HepG2 (cell line): ENCODE measurements around the gene FURIN. TPM values are rescaled to one million over a fixed set of nuclear protein-coding genes. Genes with fewer than 3 reads are reported as not detected.
A peak's percentile ranks its signal among the peaks of the same experiment; 100 is the strongest.

ENCODE experiments used
- BHLHE40 ChIP-seq: IDR thresholded peaks from 2 replicates; pipeline ENCODE4 v1.6.1; 2011; ENCODE audit warnings: low read length, improper control_type of control experiment
- CENPT ChIP-seq: sonication (generic); formaldehyde crosslinking; IDR thresholded peaks from 2 replicates; pipeline ENCODE4 v1.8.0; 2022; ENCODE audit warnings: low read depth, mild to moderate bottlenecking, moderate library complexity, missing genetic modification reagents
- GATAD2A ChIP-seq: IDR thresholded peaks from 2 replicates; pipeline ENCODE4 v1.6.1; 2016
- HDAC6 ChIP-seq: fragments of 200-600 bp; sonication (generic); IDR thresholded peaks from 2 replicates; pipeline ENCODE4 v1.7.0; 2017; ENCODE audit warnings: mild to moderate bottlenecking, antibody characterized with exemption, low read length, low read depth
- HNF4A ChIP-seq: sonication (generic); formaldehyde crosslinking; IDR thresholded peaks from 2 replicates; pipeline ENCODE4 v1.4.0; 2020; ENCODE audit warnings: missing genetic modification reagents
- NR1H2 ChIP-seq: sonication (generic); formaldehyde crosslinking; IDR thresholded peaks from 2 replicates; pipeline ENCODE4 v1.8.1; 2022; ENCODE audit warnings: low read depth, missing genetic modification reagents, borderline replicate concordance
- REPIN1 ChIP-seq: sonication (generic); formaldehyde crosslinking; IDR thresholded peaks from 2 replicates; pipeline ENCODE4 v1.8.0; 2022; ENCODE audit warnings: missing genetic modification reagents, low read depth, mild to moderate bottlenecking, borderline replicate concordance
- SIN3A ChIP-seq: IDR thresholded peaks from 2 replicates; pipeline ENCODE4 v1.6.1; 2011; ENCODE audit warnings: low read depth, mild to moderate bottlenecking, control low read depth, low read length, borderline replicate concordance
- SP4 ChIP-seq: sonication (generic); formaldehyde crosslinking; IDR thresholded peaks from 2 replicates; pipeline ENCODE4 v1.8.1; 2023; ENCODE audit warnings: mild to moderate bottlenecking, missing genetic modification reagents
- SP5 ChIP-seq: IDR thresholded peaks from 2 replicates; pipeline ENCODE4 v1.6.1; 2016; ENCODE audit warnings: low read depth, borderline replicate concordance
- SYNCRIP ChIP-seq: fragments of 200-400 bp; formaldehyde crosslinking; IDR thresholded peaks from 2 replicates; pipeline ENCODE4 v1.6.1; 2018; ENCODE audit warnings: mild to moderate bottlenecking, low read depth, low read length; ENCODE audit not compliant: insufficient read depth
- TBX2 ChIP-seq: sonication (generic); formaldehyde crosslinking; IDR thresholded peaks from 2 replicates; pipeline ENCODE4 v1.5.0; 2020; ENCODE audit warnings: missing genetic modification reagents, mild to moderate bottlenecking, borderline replicate concordance
- ZBTB38 ChIP-seq: sonication (generic); formaldehyde crosslinking; IDR thresholded peaks from 2 replicates; pipeline ENCODE4 v1.5.1; 2020; ENCODE audit warnings: mild to moderate bottlenecking, missing genetic modification reagents
- ZBTB42 ChIP-seq: sonication (generic); formaldehyde crosslinking; IDR thresholded peaks from 2 replicates; pipeline ENCODE4 v1.5.0; 2020; ENCODE audit warnings: mild to moderate bottlenecking, missing genetic modification reagents
- ZFP36L2 ChIP-seq: sonication (generic); formaldehyde crosslinking; IDR thresholded peaks from 2 replicates; pipeline ENCODE4 v1.4.0; 2020; ENCODE audit warnings: missing genetic modification reagents
- ZMAT3 ChIP-seq: sonication (generic); formaldehyde crosslinking; conservative IDR thresholded peaks from 2 replicates; pipeline ENCODE4 v1.7.0; 2021; ENCODE audit warnings: missing genetic modification reagents
- ZNF205 ChIP-seq: IDR thresholded peaks from 2 replicates; pipeline ENCODE4 v1.6.1; 2018; ENCODE audit warnings: missing biosample characterization, missing genetic modification reagents
- ZNF530 ChIP-seq: sonication (generic); formaldehyde crosslinking; IDR thresholded peaks from 2 replicates; pipeline ENCODE4 v1.5.0; 2020; ENCODE audit warnings: low read depth, mild to moderate bottlenecking, missing genetic modification reagents
- ZNF552 ChIP-seq: sonication (generic); formaldehyde crosslinking; IDR thresholded peaks from 2 replicates; pipeline ENCODE4 v1.9.0; 2022; ENCODE audit warnings: missing genetic modification reagents, mild to moderate bottlenecking, borderline replicate concordance
- ZNF761 ChIP-seq: sonication (generic); formaldehyde crosslinking; conservative IDR thresholded peaks from 2 replicates; pipeline ENCODE4 v1.4.0; 2020; ENCODE audit warnings: mild to moderate bottlenecking, missing genetic modification reagents
- polyA plus RNA-seq, 8 experiments: library from polyadenylated mRNA; depleted of rRNA in 3 of 8; stranded (reverse) in 7 of 8; unstranded in 1 of 8; fragments of >200 nt; fragmentation: Illumina TruSeq in 4 of 8; extraction: Trizol in 4 of 8; gene quantifications; 2 replicates each; pipeline versions ENCODE4 v1.2.1 to v1.2.3, GENCODE V29; 2011 to 2016; ENCODE audit warnings: low read depth in 4 of 8, missing spikeins in 1 of 8, mixed read lengths in 1 of 8; ENCODE audit not compliant: insufficient read depth in 1 of 8
- total RNA-seq, 5 experiments: library from RNA; depleted of rRNA; stranded (reverse); fragments of >200 nt; fragmentation: Illumina TruSeq; extraction: Trizol; gene quantifications; 2 replicates each; pipeline ENCODE4 v1.2.3, GENCODE V29; 2016; ENCODE audit warnings: low read depth in 1 of 5
- TF ChIP-seq, protein P1 (sequence below): sonication (generic); formaldehyde crosslinking; IDR thresholded peaks from 2 replicates; pipeline ENCODE4 v1.4.0; 2020; ENCODE audit warnings: mild to moderate bottlenecking, missing genetic modification reagents
- TF ChIP-seq, protein P2 (sequence below): sonication (generic); formaldehyde crosslinking; IDR thresholded peaks from 2 replicates; pipeline ENCODE4 v1.5.0; 2020; ENCODE audit warnings: missing genetic modification reagents, mild to moderate bottlenecking, borderline replicate concordance
- TF ChIP-seq, protein P3 (sequence below): sonication (generic); formaldehyde crosslinking; IDR thresholded peaks from 2 replicates; pipeline ENCODE4 v1.4.0; 2020; ENCODE audit warnings: missing genetic modification reagents, borderline replicate concordance
- TF ChIP-seq, protein P4 (sequence below): sonication (generic); formaldehyde crosslinking; IDR thresholded peaks from 2 replicates; pipeline ENCODE4 v1.4.0; 2020; ENCODE audit warnings: missing genetic modification reagents

FURIN gene
- total and polyA plus RNA-seq, 2 of the 13 experiments (the other 11 are each of a cell fraction or from before 2014, with no cell fraction given): 15.2 to 17.4 TPM

DNA sequence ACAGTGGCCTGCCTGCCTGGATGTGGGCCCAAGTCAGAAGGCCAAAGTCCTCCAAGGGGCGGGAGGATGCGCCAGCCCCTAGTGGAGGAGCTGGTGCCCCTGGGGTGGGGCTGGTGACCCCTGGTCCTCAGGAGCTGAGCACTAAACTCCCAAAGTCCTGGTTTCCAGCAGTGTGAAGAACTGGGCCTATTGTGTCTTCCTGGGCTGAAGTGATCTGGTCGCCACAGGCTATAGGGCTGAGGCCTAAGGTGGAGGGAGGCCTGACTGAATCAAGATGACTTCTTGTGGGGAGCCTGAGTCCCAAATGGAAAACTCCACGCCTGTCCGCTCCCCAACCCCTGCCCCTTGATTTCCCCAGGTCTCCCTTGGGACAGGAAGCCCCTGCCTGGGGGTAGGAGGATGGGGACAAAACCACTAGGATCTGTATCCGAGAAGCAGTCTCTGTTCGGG lies 15.2 kb downstream of the FURIN start (continued):
- TF ChIP-seq, protein P1, sequence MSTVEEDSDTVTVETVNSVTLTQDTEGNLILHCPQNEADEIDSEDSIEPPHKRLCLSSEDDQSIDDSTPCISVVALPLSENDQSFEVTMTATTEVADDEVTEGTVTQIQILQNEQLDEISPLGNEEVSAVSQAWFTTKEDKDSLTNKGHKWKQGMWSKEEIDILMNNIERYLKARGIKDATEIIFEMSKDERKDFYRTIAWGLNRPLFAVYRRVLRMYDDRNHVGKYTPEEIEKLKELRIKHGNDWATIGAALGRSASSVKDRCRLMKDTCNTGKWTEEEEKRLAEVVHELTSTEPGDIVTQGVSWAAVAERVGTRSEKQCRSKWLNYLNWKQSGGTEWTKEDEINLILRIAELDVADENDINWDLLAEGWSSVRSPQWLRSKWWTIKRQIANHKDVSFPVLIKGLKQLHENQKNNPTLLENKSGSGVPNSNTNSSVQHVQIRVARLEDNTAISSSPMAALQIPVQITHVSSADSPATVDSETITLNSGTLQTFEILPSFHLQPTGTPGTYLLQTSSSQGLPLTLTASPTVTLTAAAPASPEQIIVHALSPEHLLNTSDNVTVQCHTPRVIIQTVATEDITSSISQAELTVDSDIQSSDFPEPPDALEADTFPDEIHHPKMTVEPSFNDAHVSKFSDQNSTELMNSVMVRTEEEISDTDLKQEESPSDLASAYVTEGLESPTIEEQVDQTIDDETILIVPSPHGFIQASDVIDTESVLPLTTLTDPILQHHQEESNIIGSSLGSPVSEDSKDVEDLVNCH (CRISPR knock-in tag): no peak
- no peak for TF ChIP-seq SIN3A
- TF ChIP-seq, protein P2, sequence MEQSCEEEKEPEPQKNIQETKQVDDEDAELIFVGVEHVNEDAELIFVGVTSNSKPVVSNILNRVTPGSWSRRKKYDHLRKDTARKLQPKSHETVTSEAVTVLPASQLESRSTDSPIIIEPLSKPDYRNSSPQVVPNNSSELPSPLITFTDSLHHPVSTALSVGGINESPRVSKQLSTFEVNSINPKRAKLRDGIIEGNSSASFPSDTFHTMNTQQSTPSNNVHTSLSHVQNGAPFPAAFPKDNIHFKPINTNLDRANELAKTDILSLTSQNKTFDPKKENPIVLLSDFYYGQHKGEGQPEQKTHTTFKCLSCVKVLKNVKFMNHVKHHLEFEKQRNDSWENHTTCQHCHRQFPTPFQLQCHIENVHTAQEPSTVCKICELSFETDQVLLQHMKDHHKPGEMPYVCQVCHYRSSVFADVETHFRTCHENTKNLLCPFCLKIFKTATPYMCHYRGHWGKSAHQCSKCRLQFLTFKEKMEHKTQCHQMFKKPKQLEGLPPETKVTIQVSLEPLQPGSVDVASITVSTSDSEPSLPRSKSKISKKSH (CRISPR knock-in tag): no peak
- no peak for TF ChIP-seq ZNF205 (CRISPR knock-in tag)
- TF ChIP-seq, protein P3, sequence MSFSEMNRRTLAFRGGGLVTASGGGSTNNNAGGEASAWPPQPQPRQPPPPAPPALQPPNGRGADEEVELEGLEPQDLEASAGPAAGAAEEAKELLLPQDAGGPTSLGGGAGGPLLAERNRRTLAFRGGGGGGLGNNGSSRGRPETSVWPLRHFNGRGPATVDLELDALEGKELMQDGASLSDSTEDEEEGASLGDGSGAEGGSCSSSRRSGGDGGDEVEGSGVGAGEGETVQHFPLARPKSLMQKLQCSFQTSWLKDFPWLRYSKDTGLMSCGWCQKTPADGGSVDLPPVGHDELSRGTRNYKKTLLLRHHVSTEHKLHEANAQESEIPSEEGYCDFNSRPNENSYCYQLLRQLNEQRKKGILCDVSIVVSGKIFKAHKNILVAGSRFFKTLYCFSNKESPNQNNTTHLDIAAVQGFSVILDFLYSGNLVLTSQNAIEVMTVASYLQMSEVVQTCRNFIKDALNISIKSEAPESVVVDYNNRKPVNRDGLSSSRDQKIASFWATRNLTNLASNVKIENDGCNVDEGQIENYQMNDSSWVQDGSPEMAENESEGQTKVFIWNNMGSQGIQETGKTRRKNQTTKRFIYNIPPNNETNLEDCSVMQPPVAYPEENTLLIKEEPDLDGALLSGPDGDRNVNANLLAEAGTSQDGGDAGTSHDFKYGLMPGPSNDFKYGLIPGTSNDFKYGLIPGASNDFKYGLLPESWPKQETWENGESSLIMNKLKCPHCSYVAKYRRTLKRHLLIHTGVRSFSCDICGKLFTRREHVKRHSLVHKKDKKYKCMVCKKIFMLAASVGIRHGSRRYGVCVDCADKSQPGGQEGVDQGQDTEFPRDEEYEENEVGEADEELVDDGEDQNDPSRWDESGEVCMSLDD (CRISPR knock-in tag): no peak
- TF ChIP-seq TBX2 (CRISPR knock-in tag): no peak
- TF ChIP-seq REPIN1 (CRISPR knock-in tag): no peak
- TF ChIP-seq HDAC6: no peak
- TF ChIP-seq, protein P4, sequence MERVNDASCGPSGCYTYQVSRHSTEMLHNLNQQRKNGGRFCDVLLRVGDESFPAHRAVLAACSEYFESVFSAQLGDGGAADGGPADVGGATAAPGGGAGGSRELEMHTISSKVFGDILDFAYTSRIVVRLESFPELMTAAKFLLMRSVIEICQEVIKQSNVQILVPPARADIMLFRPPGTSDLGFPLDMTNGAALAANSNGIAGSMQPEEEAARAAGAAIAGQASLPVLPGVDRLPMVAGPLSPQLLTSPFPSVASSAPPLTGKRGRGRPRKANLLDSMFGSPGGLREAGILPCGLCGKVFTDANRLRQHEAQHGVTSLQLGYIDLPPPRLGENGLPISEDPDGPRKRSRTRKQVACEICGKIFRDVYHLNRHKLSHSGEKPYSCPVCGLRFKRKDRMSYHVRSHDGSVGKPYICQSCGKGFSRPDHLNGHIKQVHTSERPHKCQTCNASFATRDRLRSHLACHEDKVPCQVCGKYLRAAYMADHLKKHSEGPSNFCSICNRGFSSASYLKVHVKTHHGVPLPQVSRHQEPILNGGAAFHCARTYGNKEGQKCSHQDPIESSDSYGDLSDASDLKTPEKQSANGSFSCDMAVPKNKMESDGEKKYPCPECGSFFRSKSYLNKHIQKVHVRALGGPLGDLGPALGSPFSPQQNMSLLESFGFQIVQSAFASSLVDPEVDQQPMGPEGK (CRISPR knock-in tag): peak; percentile 69; the same call in 1 of the 2 replicates
- TF ChIP-seq SYNCRIP: no peak
- TF ChIP-seq SP5 (CRISPR knock-in tag): 0 out of 2 replicates have a peak, but pooled peaks have one; percentile 48
- TF ChIP-seq ZNF552 (CRISPR knock-in tag): no peak
- TF ChIP-seq ZNF530 (CRISPR knock-in tag): no peak
- no peak for TF ChIP-seq ZNF761
- TF ChIP-seq GATAD2A (CRISPR knock-in tag): peak; percentile 42; the same call in 1 of the 2 replicates
- TF ChIP-seq ZBTB38: no peak
- TF ChIP-seq NR1H2 (CRISPR knock-in tag): no peak
- TF ChIP-seq SP4 (CRISPR knock-in tag): no peak
- TF ChIP-seq ZMAT3 (CRISPR knock-in tag): no peak
- no peak for TF ChIP-seq ZFP36L2 (CRISPR knock-in tag)
- peak; percentile 83 for TF ChIP-seq HNF4A
- TF ChIP-seq BHLHE40: no peak
- TF ChIP-seq CENPT (CRISPR knock-in tag): no peak
- no peak for TF ChIP-seq ZBTB42
